Measurements from ENCODE around the gene STARD5. TPM values are rescaled to one million over a fixed set of nuclear protein-coding genes. Genes with fewer than 3 reads are reported as not detected.
A peak's percentile ranks its signal among the peaks of the same experiment; 100 is the strongest.
"Not testable (repeated sequence)": the region's sequence is repeated elsewhere in the genome, so short reads cannot be mapped to it uniquely, and the experiment has no call there.

The STARD5 gene
- total RNA-seq, 2 donors from 2014 or later, result 7.3 to 14.9 TPM

- no peaks in the 10 kb centered on the region for H3K36me3 ChIP-seq
- no peak overlapping the region for H3K4me3 ChIP-seq
- DNase-seq (ENCODE audit: low spot score), result no peak
- H3K4me1 ChIP-seq (ENCODE audit: control insufficient read depth in 1 of 2, low read depth in 2 of 2), result peaks cover 11 to 19% of the 10 kb centered on the region in 2 donors
- H3K27me3 ChIP-seq (replicated peaks; ENCODE audit: insufficient read depth), result no peaks in the 10 kb centered on the region
- no peak for ATAC-seq (ENCODE audit: insufficient number of reproducible peaks, low FRiP score, low read depth)
- H3K9me3 ChIP-seq, result no peaks in the 10 kb centered on the region
- TF ChIP-seq CTCF (IDR thresholded peaks at IDR 0.05), result no peak
- H3K27ac ChIP-seq, result no peak overlapping the region
These were observed 9.4 kb upstream of the STARD5 start for GRCh38 chr15:81333363-81333762.

GRCh38 chr15:81332326-81332725, 8.4 kb upstream of the STARD5 start:
- H3K4me3 ChIP-seq, result no peak overlapping the region
- peaks cover under 1 to 8% of the 10 kb centered on the region in 2 donors for H3K4me1 ChIP-seq (ENCODE audit: control insufficient read depth in 1 of 2, low read depth in 2 of 2)
- H3K36me3 ChIP-seq, result no peaks in the 10 kb centered on the region
- no peak for TF ChIP-seq CTCF (IDR thresholded peaks at IDR 0.05)
- H3K27ac ChIP-seq, result no peak overlapping the region
- no peaks in the 10 kb centered on the region for H3K9me3 ChIP-seq
- no peak for DNase-seq (ENCODE audit: low spot score)
- ATAC-seq (ENCODE audit: insufficient number of reproducible peaks, low FRiP score, low read depth), result no peak
- H3K27me3 ChIP-seq (replicated peaks; ENCODE audit: insufficient read depth), result no peaks in the 10 kb centered on the region

DNA sequence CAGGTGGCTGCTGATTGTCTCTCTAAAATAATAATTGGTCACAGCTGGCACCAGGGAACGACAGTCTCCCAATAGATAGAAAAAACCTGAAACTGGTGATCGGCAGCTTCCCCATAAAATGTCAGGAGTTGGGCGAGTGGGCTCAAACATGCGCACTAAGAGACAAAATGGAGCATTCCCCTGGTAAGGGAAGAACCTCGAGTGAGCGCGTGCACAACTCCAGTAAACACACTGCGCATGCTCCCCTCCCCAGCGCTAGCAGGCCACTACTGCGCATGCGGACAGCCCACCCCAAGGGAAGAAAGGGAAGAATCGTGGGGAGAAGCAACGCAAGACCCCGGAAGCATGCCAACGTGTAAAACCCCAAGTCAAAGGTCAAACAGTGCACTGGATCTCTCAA, 7.7 kb upstream of the STARD5 start:
- DNase-seq (ENCODE audit: low spot score) (no peak), ATAC-seq (ENCODE audit: insufficient number of reproducible peaks, low FRiP score, low read depth) (no peak)
- Histone ChIP-seq H3K9me3 (no peaks in the 10 kb centered on the region), H3K4me3 (no peak overlapping the region), H3K4me1 (ENCODE audit: control insufficient read depth in 1 of 2, low read depth in 2 of 2) (peaks cover 0 to 3% of the 10 kb centered on the region in 2 donors), H3K36me3 (no peaks in the 10 kb centered on the region), H3K27me3 (replicated peaks; ENCODE audit: insufficient read depth) (no peaks in the 10 kb centered on the region), H3K27ac (no peak overlapping the region)
- no peak for TF ChIP-seq CTCF (IDR thresholded peaks at IDR 0.05)

- H3K4me1 ChIP-seq (ENCODE audit: control insufficient read depth in 1 of 2, low read depth in 2 of 2); H3K27ac ChIP-seq; DNase-seq (ENCODE audit: low spot score); ATAC-seq (ENCODE audit: insufficient number of reproducible peaks, low FRiP score, low read depth); H3K36me3 ChIP-seq; H3K9me3 ChIP-seq; H3K27me3 ChIP-seq (replicated peaks; ENCODE audit: insufficient read depth): not testable (repeated sequence)
- H3K4me3 ChIP-seq, result peak overlapping the region; percentile 44
These were observed 7.2 kb upstream of the STARD5 start for GRCh38 chr15:81331141-81331540.

- TF ChIP-seq CTCF (IDR thresholded peaks at IDR 0.05), result no peak
- Histone ChIP-seq H3K27ac (no peak overlapping the region), H3K36me3 (no peaks in the 10 kb centered on the region), H3K4me1 (ENCODE audit: control insufficient read depth in 1 of 2, low read depth in 2 of 2) (peaks cover 0 to 3% of the 10 kb centered on the region in 2 donors), H3K4me3 (peak overlapping the region; percentile 44), H3K27me3 (replicated peaks; ENCODE audit: insufficient read depth) (no peaks in the 10 kb centered on the region), H3K9me3 (no peaks in the 10 kb centered on the region)
- no peak for ATAC-seq (ENCODE audit: insufficient number of reproducible peaks, low FRiP score, low read depth)
- DNase-seq (ENCODE audit: low spot score), result no peak
These were observed 6.6 kb upstream of the STARD5 start for GRCh38 chr15:81330366-81331090.

GRCh38 chr15:81329446-81329845, 5.5 kb upstream of the STARD5 start:
- no peaks in the 10 kb centered on the region for H3K36me3 ChIP-seq
- no peak for DNase-seq (ENCODE audit: low spot score)
- H3K4me1 ChIP-seq (ENCODE audit: control insufficient read depth in 1 of 2, low read depth in 2 of 2), result peaks cover 0 to 8% of the 10 kb centered on the region in 2 donors
- H3K9me3 ChIP-seq, result no peaks in the 10 kb centered on the region
- no peaks in the 10 kb centered on the region for H3K27me3 ChIP-seq (replicated peaks; ENCODE audit: insufficient read depth)
- no peak for ATAC-seq (ENCODE audit: insufficient number of reproducible peaks, low FRiP score, low read depth)
- H3K27ac ChIP-seq, result no peak overlapping the region
- no peak overlapping the region for H3K4me3 ChIP-seq
- TF ChIP-seq CTCF (IDR thresholded peaks at IDR 0.05), result no peak

Measured in thoracic aorta (tissue), 2 donors.